ENCODE measurements around the gene MAZ. TPM values are rescaled to one million over a fixed set of nuclear protein-coding genes. Genes with fewer than 3 reads are reported as not detected.
"Not testable (repeated sequence)": the region's sequence is repeated elsewhere in the genome, so short reads cannot be mapped to it uniquely, and the experiment has no call there.

The MAZ gene
- total RNA-seq, 1 donor from 2014 or later: 120 TPM

GRCh38 chr16:29825145-29826044 lies 19.1 kb downstream of the MAZ start:
- Histone ChIP-seq H3K27ac (peak overlapping the region; percentile 8), H3K9me3 (ENCODE audit: low read depth) (no peaks in the 10 kb centered on the region), H3K79me2 (ENCODE audit: low read depth) (no peaks in the 10 kb centered on the region), H3K4me2 (no peak overlapping the region), H3F3A (ENCODE audit: low read depth) (peaks cover 43% of the 10 kb centered on the region), H3K4me3 (no peak overlapping the region), H3K9ac (no peak overlapping the region), H4K20me1 (ENCODE audit: low read depth) (peaks cover 3% of the 10 kb centered on the region), H3K27me3 (no peaks in the 10 kb centered on the region), H3K4me1 (peaks cover 14% of the 10 kb centered on the region), H3K36me3 (no peaks in the 10 kb centered on the region), H2AFZ (replicated peaks) (no peak overlapping the region)
- Mint-ChIP-seq H3K9me3 (no peaks in the 10 kb centered on the region), H3K36me3 (no peaks in the 10 kb centered on the region), H3K27ac (peak overlapping the region; percentile 43), H3K4me1 (peaks cover 21% of the 10 kb centered on the region), H3K27me3 (ENCODE audit: insufficient read depth, low read depth) (peaks cover 12% of the 10 kb centered on the region), H3K4me3 (no peak overlapping the region)
- peak; percentile 41 for DNase-seq (ENCODE audit: low spot score)
- TF ChIP-seq EZH2 (IDR thresholded peaks at IDR 0.05): no peak

GRCh38 chr16:29826342-29826695 lies 20.0 kb downstream of the MAZ start:
- Mint-ChIP-seq H3K36me3 (no peaks in the 10 kb centered on the region), H3K9me3 (no peaks in the 10 kb centered on the region), H3K4me1 (peaks cover 16% of the 10 kb centered on the region), H3K4me3 (no peak overlapping the region), H3K27ac (no peak overlapping the region), H3K27me3 (ENCODE audit: insufficient read depth, low read depth) (peaks cover 12% of the 10 kb centered on the region)
- Histone ChIP-seq H4K20me1 (ENCODE audit: low read depth) (no peaks in the 10 kb centered on the region), H3K9me3 (ENCODE audit: low read depth) (no peaks in the 10 kb centered on the region), H2AFZ (replicated peaks) (no peak overlapping the region), H3K4me1 (peaks cover 14% of the 10 kb centered on the region), H3K4me3 (no peak overlapping the region), H3F3A (ENCODE audit: low read depth) (peaks cover 35% of the 10 kb centered on the region), H3K79me2 (ENCODE audit: low read depth) (no peaks in the 10 kb centered on the region), H3K36me3 (no peaks in the 10 kb centered on the region), H3K9ac (no peak overlapping the region), H3K27ac (no peak overlapping the region), H3K27me3 (no peaks in the 10 kb centered on the region), H3K4me2 (no peak overlapping the region)
- TF ChIP-seq EZH2phosphoT487 (IDR thresholded peaks at IDR 0.05) (no peak), EZH2 (IDR thresholded peaks at IDR 0.05) (no peak), CTCF (IDR thresholded peaks at IDR 0.05) (no peak)
- no peak for DNase-seq (ENCODE audit: low spot score)

- Mint-ChIP-seq H3K4me3 (peak overlapping the region; percentile 18), H3K9me3 (no peaks in the 10 kb centered on the region), H3K4me1 (peaks cover 6% of the 10 kb centered on the region), H3K27me3 (ENCODE audit: insufficient read depth, low read depth) (peaks cover 5% of the 10 kb centered on the region), H3K27ac (no peak overlapping the region), H3K36me3 (no peaks in the 10 kb centered on the region)
- no peaks in the 10 kb centered on the region for H3K27me3 ChIP-seq
- H3F3A ChIP-seq (ENCODE audit: low read depth): peaks cover 4% of the 10 kb centered on the region
- H3K4me3 ChIP-seq: no peak overlapping the region
- peaks cover 4% of the 10 kb centered on the region for H3K4me1 ChIP-seq
- H3K27ac ChIP-seq: no peak overlapping the region
- no peak overlapping the region for H3K9ac ChIP-seq
- no peaks in the 10 kb centered on the region for H3K79me2 ChIP-seq (ENCODE audit: low read depth)
- no peaks in the 10 kb centered on the region for H4K20me1 ChIP-seq (ENCODE audit: low read depth)
- no peaks in the 10 kb centered on the region for H3K9me3 ChIP-seq (ENCODE audit: low read depth)
- no peak for DNase-seq (ENCODE audit: low spot score)
- H3K4me2 ChIP-seq: no peak overlapping the region
- no peak overlapping the region for H2AFZ ChIP-seq (replicated peaks)
- TF ChIP-seq EZH2phosphoT487 (IDR thresholded peaks at IDR 0.05) (no peak), CTCF (IDR thresholded peaks at IDR 0.05) (no peak), EZH2 (IDR thresholded peaks at IDR 0.05) (no peak)
- H3K36me3 ChIP-seq: no peaks in the 10 kb centered on the region
These were observed 24.4 kb downstream of the MAZ start for GRCh38 chr16:29830774-29831173.

- no peaks in the 10 kb centered on the region for H3F3A ChIP-seq (ENCODE audit: low read depth)
- Mint-ChIP-seq H3K36me3 (no peaks in the 10 kb centered on the region), H3K9me3 (no peaks in the 10 kb centered on the region), H3K27me3 (ENCODE audit: insufficient read depth, low read depth) (peaks cover 6% of the 10 kb centered on the region), H3K4me3 (no peak overlapping the region), H3K27ac (no peak overlapping the region), H3K4me1 (peaks cover 6% of the 10 kb centered on the region)
- TF ChIP-seq CTCF (IDR thresholded peaks at IDR 0.05): no peak
- no peak for TF ChIP-seq EZH2phosphoT487 (IDR thresholded peaks at IDR 0.05)
- TF ChIP-seq EZH2 (IDR thresholded peaks at IDR 0.05): no peak
- no peaks in the 10 kb centered on the region for H3K79me2 ChIP-seq (ENCODE audit: low read depth)
- no peak overlapping the region for H3K9ac ChIP-seq
- no peak overlapping the region for H3K4me2 ChIP-seq
- no peaks in the 10 kb centered on the region for H3K36me3 ChIP-seq
- no peak for DNase-seq (ENCODE audit: low spot score)
- no peaks in the 10 kb centered on the region for H4K20me1 ChIP-seq (ENCODE audit: low read depth)
- H3K27me3 ChIP-seq: no peaks in the 10 kb centered on the region
- H3K27ac ChIP-seq: no peak overlapping the region
- no peak overlapping the region for H3K4me3 ChIP-seq
- H3K4me1 ChIP-seq: no peaks in the 10 kb centered on the region
- H3K9me3 ChIP-seq (ENCODE audit: low read depth): no peaks in the 10 kb centered on the region
- no peak overlapping the region for H2AFZ ChIP-seq (replicated peaks)
These were observed 25.2 kb downstream of the MAZ start for GRCh38 chr16:29831490-29831889.

- H3K9me3 ChIP-seq (ENCODE audit: low read depth); DNase-seq (ENCODE audit: low spot score); H3K4me2 ChIP-seq; H3F3A ChIP-seq (ENCODE audit: low read depth); H3K4me3 Mint-ChIP-seq; H3K27me3 ChIP-seq; H3K4me1 Mint-ChIP-seq; H3K4me1 ChIP-seq; H3K9ac ChIP-seq; H3K4me3 ChIP-seq; H3K36me3 ChIP-seq; H4K20me1 ChIP-seq (ENCODE audit: low read depth); H3K9me3 Mint-ChIP-seq; H2AFZ ChIP-seq (replicated peaks); H3K27ac ChIP-seq; H3K27ac Mint-ChIP-seq; H3K27me3 Mint-ChIP-seq (ENCODE audit: insufficient read depth, low read depth); H3K36me3 Mint-ChIP-seq; H3K79me2 ChIP-seq (ENCODE audit: low read depth): not testable (repeated sequence)
These were observed 26.9 kb downstream of the MAZ start for GRCh38 chr16:29833219-29833618.
